Psoas muscle (tissue), 8 donors: ENCODE measurements around the gene PPP2R2D. TPM values are rescaled to one million over a fixed set of nuclear protein-coding genes. Genes with fewer than 3 reads are reported as not detected.

Experiments
- ATAC-seq, 4 donors: fragments of 200-7000 bp; cut with Tn5 transposase; one replicate each; pipeline ENCODE4 v1.9.1; 2020; ENCODE audit warnings: moderate library complexity in 3 of 4, mild to moderate bottlenecking in 2 of 4
- DNase-seq, 2 donors: peaks; one replicate each; pipeline ENCODE4 v3.0.0-alpha.2; 2020
- H3K27ac ChIP-seq: fragments of 200-600 bp; one replicate; pipeline ENCODE4 v1.8.0; 2022
- H3K27me3 ChIP-seq, 3 donors: fragments of 200-600 bp in 1 of 3; one replicate each; pipeline versions ENCODE4 v1.6.1 to v1.8.0; 2013 to 2022; ENCODE audit warnings: low read length in 2 of 3, mild to moderate bottlenecking in 2 of 3, moderate library complexity in 1 of 3; ENCODE audit not compliant: insufficient read depth in 3 of 3
- H3K36me3 ChIP-seq, 2 donors: fragments of 200-600 bp in 1 of 2; one replicate each; pipeline versions ENCODE4 v1.6.1 to v1.8.0; 2013 to 2022; ENCODE audit warnings: low read depth in 1 of 2, mild to moderate bottlenecking in 1 of 2, moderate library complexity in 1 of 2; ENCODE audit not compliant: insufficient read depth in 1 of 2
- H3K4me1 ChIP-seq: fragments of 200-600 bp; one replicate; pipeline ENCODE4 v1.8.0; 2022
- H3K4me3 ChIP-seq: fragments of 200-600 bp; one replicate; pipeline ENCODE4 v1.8.0; 2022; ENCODE audit warnings: mild to moderate bottlenecking
- H3K9me3 ChIP-seq: fragments of 200-600 bp; one replicate; pipeline ENCODE4 v1.8.0; 2022
- WGBS, 3 donors: extraction: QIAGEN DNeasy Blood & Tissue Kit; methylation state at CpG; one replicate each; pipeline versions ENCODE4 v1.1.6 to v1.1.7; 2013; 5-methylcytosine and 5-hydroxymethylcytosine counted together
- intact Hi-C, 2 donors: fragments of 100-400 bp; cut with DNase I; formaldehyde crosslinking; loops; one replicate each; pipeline versions ENCODE4 v1.11.0 to v1.14.2; 2022
- polyA plus RNA-seq, 3 donors: library from polyadenylated mRNA; stranded (reverse); fragments of 200-250 nt; gene quantifications; one replicate each; pipeline ENCODE4 v1.2.3, GENCODE V29; 2013
- total RNA-seq, 4 donors: library from RNA; stranded (reverse); fragmentation: NEBNext Ultra II Directional in 2 of 4; extraction: Animal tissue kit (Norgen Biotek cat#: 25700) in 2 of 4; gene quantifications; one replicate each; pipeline versions ENCODE4 v1.2.1 to v1.2.4, GENCODE V29; 2021 to 2023
- TF ChIP-seq, protein P1 (sequence below): fragments of 200-600 bp; IDR thresholded peaks from one replicate; pipeline ENCODE4 v1.8.0; 2022; ENCODE audit warnings: antibody characterized with exemption
- donor health status: healthy with polysubstance abuse.
- donor health status: DM: no; HTN: no; CAD: no; lungs with moderate emphysema.
- donor health status: Bipolar disorder and iron deficiency.
- donor health status: healthy.
- donor health status: DM: yes; HTN: yes; CAD: no.
- donor health status: DM: no; HTN: no; CAD: no.
- donor health status: DM: no; HTN: no; CAD: no.
- donor health status: DM: yes; HTN: yes; CAD: no.

The PPP2R2D gene
- total and polyA plus RNA-seq, 7 donors, result 19.2 to 47.4 (median 25.7) TPM

DNA sequence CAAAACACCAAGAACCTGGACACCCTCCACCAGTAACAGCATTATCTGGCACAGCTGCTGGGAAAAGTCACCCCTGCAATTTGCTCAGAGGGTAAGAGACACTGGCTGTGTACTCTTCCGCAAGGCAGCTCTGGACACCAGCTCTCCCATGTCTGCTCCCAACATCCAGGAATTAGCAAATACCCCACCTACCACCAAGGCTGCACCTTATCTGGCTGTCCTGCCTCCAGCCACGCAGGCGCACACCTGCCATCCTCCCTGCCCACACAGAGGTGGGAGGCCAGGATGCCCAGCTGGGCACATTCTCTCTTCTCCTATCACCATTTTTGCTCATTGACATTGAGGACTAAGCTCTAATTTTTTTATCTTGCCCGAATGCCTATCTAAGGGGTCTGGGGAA is 101.2 kb downstream of the PPP2R2D start:
- TF ChIP-seq, protein P1, sequence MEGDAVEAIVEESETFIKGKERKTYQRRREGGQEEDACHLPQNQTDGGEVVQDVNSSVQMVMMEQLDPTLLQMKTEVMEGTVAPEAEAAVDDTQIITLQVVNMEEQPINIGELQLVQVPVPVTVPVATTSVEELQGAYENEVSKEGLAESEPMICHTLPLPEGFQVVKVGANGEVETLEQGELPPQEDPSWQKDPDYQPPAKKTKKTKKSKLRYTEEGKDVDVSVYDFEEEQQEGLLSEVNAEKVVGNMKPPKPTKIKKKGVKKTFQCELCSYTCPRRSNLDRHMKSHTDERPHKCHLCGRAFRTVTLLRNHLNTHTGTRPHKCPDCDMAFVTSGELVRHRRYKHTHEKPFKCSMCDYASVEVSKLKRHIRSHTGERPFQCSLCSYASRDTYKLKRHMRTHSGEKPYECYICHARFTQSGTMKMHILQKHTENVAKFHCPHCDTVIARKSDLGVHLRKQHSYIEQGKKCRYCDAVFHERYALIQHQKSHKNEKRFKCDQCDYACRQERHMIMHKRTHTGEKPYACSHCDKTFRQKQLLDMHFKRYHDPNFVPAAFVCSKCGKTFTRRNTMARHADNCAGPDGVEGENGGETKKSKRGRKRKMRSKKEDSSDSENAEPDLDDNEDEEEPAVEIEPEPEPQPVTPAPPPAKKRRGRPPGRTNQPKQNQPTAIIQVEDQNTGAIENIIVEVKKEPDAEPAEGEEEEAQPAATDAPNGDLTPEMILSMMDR, result no peak
- intact Hi-C loops, result no loop called here
- Histone ChIP-seq H3K27ac (no peak overlapping the region), H3K9me3 (no peaks in the 10 kb centered on the region), H3K27me3 (no peaks in the 10 kb centered on the region), H3K36me3 (no peaks in the 10 kb centered on the region), H3K4me3 (no peak overlapping the region), H3K4me1 (peaks cover 17% of the 10 kb centered on the region)
- 91 to 94% (median 94%) methylated on average over 4 of the region's 4 CpGs for WGBS, 3 donors
- DNase-seq, result no peak
- no peak for ATAC-seq

DNA sequence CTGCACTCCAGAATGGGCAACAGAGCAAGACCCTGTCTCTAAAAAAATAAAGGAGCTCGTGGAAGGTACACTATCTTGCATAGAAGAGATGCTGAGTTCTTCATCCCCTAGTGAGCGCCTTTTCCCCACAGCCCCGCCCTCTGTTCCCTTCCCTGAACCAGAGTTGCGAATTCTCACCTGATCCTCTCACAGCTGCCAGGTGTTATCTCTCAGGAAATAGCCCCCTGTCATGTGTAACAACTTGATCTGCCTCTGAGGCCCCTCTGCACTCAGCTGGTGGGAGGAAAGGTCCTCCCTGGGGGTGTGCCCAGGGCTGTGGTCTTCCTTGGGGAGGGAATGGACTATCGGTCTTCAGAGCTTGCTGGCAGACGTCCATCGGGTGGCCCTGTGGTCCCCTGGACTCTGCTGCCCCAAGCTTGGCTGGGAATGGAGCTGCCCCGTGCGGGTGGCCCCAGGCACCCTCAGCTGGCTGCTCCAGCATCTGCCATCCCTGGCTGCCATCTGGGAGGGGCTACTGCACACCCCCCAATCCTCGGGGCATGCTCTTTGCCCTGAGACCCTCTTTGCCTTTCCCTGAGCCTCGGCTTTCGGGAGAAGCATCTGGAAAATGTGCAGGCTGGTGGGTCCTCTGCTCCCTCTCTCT is 102.6 kb downstream of the PPP2R2D start:
- no peaks in the 10 kb centered on the region for H3K9me3 ChIP-seq
- intact Hi-C loops, result no loop called here
- H3K4me3 ChIP-seq, result no peak overlapping the region
- ATAC-seq (no peak), DNase-seq (no peak)
- WGBS, 3 donors, result 80 to 81% (median 80%) methylated on average over 12 of the region's 12 CpGs
- no peak overlapping the region for H3K27ac ChIP-seq
- TF ChIP-seq, protein P1, result no peak
- peaks cover 3% of the 10 kb centered on the region for H3K4me1 ChIP-seq
- no peaks in the 10 kb centered on the region for H3K27me3 ChIP-seq
- no peaks in the 10 kb centered on the region for H3K36me3 ChIP-seq

DNA sequence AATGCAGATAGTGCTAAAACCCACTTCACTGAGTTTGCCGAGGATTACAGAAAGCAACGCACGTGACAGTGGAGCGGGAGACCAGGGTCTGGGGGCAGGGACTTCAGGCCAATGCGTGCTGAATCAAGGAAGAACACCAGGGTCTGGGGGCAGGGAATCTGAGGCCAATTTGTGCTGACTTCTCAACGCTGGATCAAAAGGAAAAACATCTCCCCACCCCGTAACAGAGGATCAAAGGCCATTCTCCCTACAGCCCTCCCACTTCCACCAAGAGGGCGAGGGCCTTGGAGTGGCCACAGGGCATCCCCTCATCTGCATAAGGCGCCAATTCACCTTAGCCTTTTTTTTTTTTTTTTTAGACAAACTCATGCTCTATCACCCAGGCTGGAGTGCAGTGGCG is 103.2 kb downstream of the PPP2R2D start:
- no peak for DNase-seq
- H3K27me3 ChIP-seq, result no peaks in the 10 kb centered on the region
- H3K4me3 ChIP-seq, result no peak overlapping the region
- H3K36me3 ChIP-seq, result no peaks in the 10 kb centered on the region
- intact Hi-C loops, result no loop called here
- H3K4me1 ChIP-seq, result no peaks in the 10 kb centered on the region
- TF ChIP-seq, protein P1, result no peak
- no peak for ATAC-seq
- no peaks in the 10 kb centered on the region for H3K9me3 ChIP-seq
- no peak overlapping the region for H3K27ac ChIP-seq
- WGBS, 3 donors, result 80 to 84% (median 81%) methylated on average over 10 of the region's 10 CpGs

- DNase-seq, result no peak
- H3K4me3 ChIP-seq, result no peak overlapping the region
- intact Hi-C loops, result no loop called here
- no peaks in the 10 kb centered on the region for H3K9me3 ChIP-seq
- H3K36me3 ChIP-seq, result no peaks in the 10 kb centered on the region
- 84 to 95% (median 88%) methylated on average over 6 of the region's 6 CpGs for WGBS, 3 donors
- ATAC-seq, result no peak
- H3K27me3 ChIP-seq, result no peaks in the 10 kb centered on the region
- TF ChIP-seq, protein P1, result no peak
- peaks cover 3% of the 10 kb centered on the region for H3K4me1 ChIP-seq
- H3K27ac ChIP-seq, result no peak overlapping the region
These were observed 104.3 kb downstream of the PPP2R2D start for GRCh38 chr10:132005147-132005546.

- Histone ChIP-seq H3K27ac (no peak overlapping the region), H3K4me3 (no peak overlapping the region), H3K36me3 (no peaks in the 10 kb centered on the region), H3K4me1 (peaks cover 3% of the 10 kb centered on the region), H3K9me3 (no peaks in the 10 kb centered on the region), H3K27me3 (no peaks in the 10 kb centered on the region)
- TF ChIP-seq, protein P1, result no peak
- intact Hi-C loops, result no loop called here
- 85 to 92% (median 92%) methylated on average over 4 of the region's 4 CpGs for WGBS, 3 donors
- ATAC-seq (no peak), DNase-seq (no peak)
These were observed 106.2 kb downstream of the PPP2R2D start for GRCh38 chr10:132006966-132007365.
